GM21737 (cell line): ENCODE results near the gene TGFBRAP1.

Source experiments
- ATAC-seq: cut with Tn5 transposase; IDR thresholded peaks from one replicate; pipeline ENCODE4 v1.9.1; 2021; ENCODE audit warnings: mild to moderate bottlenecking, moderate library complexity; ENCODE audit not compliant: unreplicated experiment

Gene TGFBRAP1

GRCh38 chr2:105329561-105330495 is at the start of gene TGFBRAP1:
Gene TGFBRAP1 (minus strand): TSS chr2:105329735. CDS start chr2:105308301, 21,434 bp downstream.
- peak; percentile 63 for ATAC-seq

- no peak for ATAC-seq
Measured at GRCh38 chr2:105378921-105379383, 49.4 kb upstream of the TGFBRAP1 start.

- ATAC-seq = no peak
Measured at GRCh38 chr2:105378276-105378840, 48.8 kb upstream of the TGFBRAP1 start.

GRCh38 chr2:105377871-105378270 is 48.3 kb upstream of the TGFBRAP1 start:
- no peak for ATAC-seq

GRCh38 chr2:105376789-105377240 is 47.3 kb upstream of the TGFBRAP1 start:
- no peak for ATAC-seq

GRCh38 chr2:105376010-105376409 is 46.5 kb upstream of the TGFBRAP1 start:
- no peak for ATAC-seq

GRCh38 chr2:105375001-105375561 is 45.5 kb upstream of the TGFBRAP1 start:
- ATAC-seq = no peak

GRCh38 chr2:105373895-105374401 is 44.4 kb upstream of the TGFBRAP1 start:
- ATAC-seq = peak; percentile 77

- peak; percentile 16 for ATAC-seq
Measured at GRCh38 chr2:105373344-105373781, 43.8 kb upstream of the TGFBRAP1 start.

GRCh38 chr2:105371810-105372209 is 42.3 kb upstream of the TGFBRAP1 start:
- ATAC-seq = no peak

GRCh38 chr2:105371156-105371555 is 41.6 kb upstream of the TGFBRAP1 start:
- no peak for ATAC-seq

GRCh38 chr2:105369777-105370690 is 40.5 kb upstream of the TGFBRAP1 start:
- ATAC-seq = peak; percentile 88

GRCh38 chr2:105368759-105369408 is 39.3 kb upstream of the TGFBRAP1 start:
- no peak for ATAC-seq

- no peak for ATAC-seq
Measured at GRCh38 chr2:105365206-105365605, 35.7 kb upstream of the TGFBRAP1 start.

- ATAC-seq = no peak
Measured at GRCh38 chr2:105364436-105365139, 35.1 kb upstream of the TGFBRAP1 start.

GRCh38 chr2:105362862-105363591 is 33.5 kb upstream of the TGFBRAP1 start:
- ATAC-seq = no peak

GRCh38 chr2:105361102-105361889 is 31.8 kb upstream of the TGFBRAP1 start:
- ATAC-seq = no peak

- no peak for ATAC-seq
Measured at GRCh38 chr2:105358593-105358992, 29.1 kb upstream of the TGFBRAP1 start.
